GM12874 (cell line): Measurements from ENCODE around the gene SULF2.

Experiments used
- CTCF ChIP-seq: IDR thresholded peaks from 2 replicates; pipeline ENCODE4 v1.5.1; 2011; ENCODE audit warnings: low read depth, mild to moderate bottlenecking, control low read depth, low read length, moderate library complexity; ENCODE audit not compliant: insufficient read depth

SULF2 gene

GRCh38 chr20:47694021-47694818 is 91.1 kb downstream of the SULF2 start:
- TF ChIP-seq CTCF, result no peak

GRCh38 chr20:47691625-47692024 is 93.7 kb downstream of the SULF2 start:
- no peak for TF ChIP-seq CTCF

- no peak for TF ChIP-seq CTCF
These were observed 95.5 kb downstream of the SULF2 start for GRCh38 chr20:47689731-47690130.

- no peak for TF ChIP-seq CTCF
These were observed 96.6 kb downstream of the SULF2 start for GRCh38 chr20:47688385-47689381.

GRCh38 chr20:47687095-47687987 is 97.9 kb downstream of the SULF2 start:
- TF ChIP-seq CTCF, result no peak

GRCh38 chr20:47686545-47686944 is 98.7 kb downstream of the SULF2 start:
- no peak for TF ChIP-seq CTCF
